MCF 10A (cell line): ENCODE data around the gene CEP70. TPM values are rescaled to one million over a fixed set of nuclear protein-coding genes. Genes with fewer than 3 reads are reported as not detected.
"Not testable (repeated sequence)": the region's sequence is repeated elsewhere in the genome, so short reads cannot be mapped to it uniquely, and the experiment has no call there.

Source experiments
- BruUV-seq: library from RNA; stranded (reverse); fragments of 400-500 nt; replicated peaks from 2 replicates; lab custom pipeline; 2021; lab: Mats Ljungman, UMichigan
- CTCF ChIA-PET: fragments of 300-600 bp; sonication (Branson Sonifier 250); formaldehyde crosslinking; extraction: SDS; loops from one replicate; lab custom pipeline; 2021; ENCODE audit warnings: antibody characterized with exemption, inconsistent platforms; lab: Yijun Ruan, JAX
- POLR2A ChIA-PET: fragments of 300-600, 350-650 bp; sonication (Branson Sonifier 250); formaldehyde crosslinking; extraction: SDS; loops from one replicate; lab custom pipeline; 2020; ENCODE audit warnings: antibody characterized with exemption, inconsistent platforms; lab: Yijun Ruan, JAX
- DNase-seq: peaks from one replicate; pipeline ENCODE4 v3.0.0-alpha.2; 2018; ENCODE audit not compliant: unreplicated experiment
- H3K27ac Mint-ChIP-seq: one replicate; pipeline ENCODE4 v1.8.0; 2022; ENCODE audit warnings: mild to moderate bottlenecking, low read depth, mixed read lengths; ENCODE audit not compliant: unreplicated experiment
- H3K27me3 Mint-ChIP-seq: one replicate; pipeline ENCODE4 v1.8.0; 2022; ENCODE audit warnings: mixed read lengths; ENCODE audit not compliant: insufficient read depth, unreplicated experiment
- H3K36me3 Mint-ChIP-seq: one replicate; pipeline ENCODE4 v1.8.0; 2022; ENCODE audit warnings: mild to moderate bottlenecking, moderate library complexity, mixed read lengths; ENCODE audit not compliant: insufficient read depth, unreplicated experiment
- H3K4me1 Mint-ChIP-seq: one replicate; pipeline ENCODE4 v1.8.0; 2022; ENCODE audit warnings: mixed read lengths; ENCODE audit not compliant: insufficient read depth, unreplicated experiment
- H3K4me3 Mint-ChIP-seq: one replicate; pipeline ENCODE4 v1.8.0; 2022; ENCODE audit warnings: mild to moderate bottlenecking, moderate library complexity, mixed read lengths; ENCODE audit not compliant: unreplicated experiment
- H3K9me3 Mint-ChIP-seq: one replicate; pipeline ENCODE4 v1.8.0; 2022; ENCODE audit warnings: mixed read lengths; ENCODE audit not compliant: unreplicated experiment
- intact Hi-C: fragments of 100-400 bp; cut with micrococcal nuclease; formaldehyde crosslinking; loops from 2 replicates; pipeline ENCODE4 v1.14.1; 2022
- total RNA-seq: library from RNA; stranded (reverse); gene quantifications from 2 replicates; pipeline ENCODE4 v1.2.3, GENCODE V29; 2022
- TF ChIP-seq, protein P1 (sequence below): fragments of 200-600 bp; IDR thresholded peaks from one replicate; pipeline ENCODE4 v1.8.0; 2022; ENCODE audit warnings: antibody characterized with exemption, mild to moderate bottlenecking; ENCODE audit not compliant: unreplicated experiment

Gene CEP70
- total RNA-seq, 1 experiment from 2014 or later: 21.3 TPM

DNA sequence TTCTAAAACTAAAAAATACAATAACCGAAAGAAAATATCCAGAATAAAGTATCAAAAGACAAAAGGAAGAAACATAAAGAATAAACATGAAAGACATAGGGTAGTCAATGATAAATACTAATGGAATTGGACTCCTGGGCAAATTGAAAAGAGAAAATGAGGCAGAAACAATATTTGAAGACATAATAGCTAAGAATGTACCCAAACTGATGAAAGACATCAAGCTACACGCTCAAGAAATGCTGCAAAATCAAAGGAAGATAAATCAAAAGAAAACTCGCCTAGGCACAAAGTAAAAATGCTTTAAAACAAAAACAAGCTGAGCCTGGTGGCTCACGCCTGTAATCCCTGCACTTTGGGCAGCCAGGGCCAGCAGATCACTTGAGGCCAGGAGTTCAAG, 34.9 kb downstream of the CEP70 start:
- no peak overlapping the region for H3K4me3 Mint-ChIP-seq
- no peak overlapping the region for H3K27ac Mint-ChIP-seq
- TF ChIP-seq, protein P1, sequence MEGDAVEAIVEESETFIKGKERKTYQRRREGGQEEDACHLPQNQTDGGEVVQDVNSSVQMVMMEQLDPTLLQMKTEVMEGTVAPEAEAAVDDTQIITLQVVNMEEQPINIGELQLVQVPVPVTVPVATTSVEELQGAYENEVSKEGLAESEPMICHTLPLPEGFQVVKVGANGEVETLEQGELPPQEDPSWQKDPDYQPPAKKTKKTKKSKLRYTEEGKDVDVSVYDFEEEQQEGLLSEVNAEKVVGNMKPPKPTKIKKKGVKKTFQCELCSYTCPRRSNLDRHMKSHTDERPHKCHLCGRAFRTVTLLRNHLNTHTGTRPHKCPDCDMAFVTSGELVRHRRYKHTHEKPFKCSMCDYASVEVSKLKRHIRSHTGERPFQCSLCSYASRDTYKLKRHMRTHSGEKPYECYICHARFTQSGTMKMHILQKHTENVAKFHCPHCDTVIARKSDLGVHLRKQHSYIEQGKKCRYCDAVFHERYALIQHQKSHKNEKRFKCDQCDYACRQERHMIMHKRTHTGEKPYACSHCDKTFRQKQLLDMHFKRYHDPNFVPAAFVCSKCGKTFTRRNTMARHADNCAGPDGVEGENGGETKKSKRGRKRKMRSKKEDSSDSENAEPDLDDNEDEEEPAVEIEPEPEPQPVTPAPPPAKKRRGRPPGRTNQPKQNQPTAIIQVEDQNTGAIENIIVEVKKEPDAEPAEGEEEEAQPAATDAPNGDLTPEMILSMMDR: no peak
- POLR2A ChIA-PET: no interaction called here
- CTCF ChIA-PET: interaction anchor here (0.6 to 0.7 kb wide), 2 partner anchors 10 to 377 kb away, joined by 3 to 5 read pairs; no protein-coding TSS in a partner anchor
- H3K27me3 Mint-ChIP-seq: no peaks in the 10 kb centered on the region
- H3K9me3 Mint-ChIP-seq: peaks cover 8% of the 10 kb centered on the region
- H3K36me3 Mint-ChIP-seq: peaks cover 10% of the 10 kb centered on the region
- H3K4me1 Mint-ChIP-seq: no peaks in the 10 kb centered on the region
- BruUV-seq: no TSS peak
- DNase-seq: no peak
- intact Hi-C loops: no loop called here

DNA sequence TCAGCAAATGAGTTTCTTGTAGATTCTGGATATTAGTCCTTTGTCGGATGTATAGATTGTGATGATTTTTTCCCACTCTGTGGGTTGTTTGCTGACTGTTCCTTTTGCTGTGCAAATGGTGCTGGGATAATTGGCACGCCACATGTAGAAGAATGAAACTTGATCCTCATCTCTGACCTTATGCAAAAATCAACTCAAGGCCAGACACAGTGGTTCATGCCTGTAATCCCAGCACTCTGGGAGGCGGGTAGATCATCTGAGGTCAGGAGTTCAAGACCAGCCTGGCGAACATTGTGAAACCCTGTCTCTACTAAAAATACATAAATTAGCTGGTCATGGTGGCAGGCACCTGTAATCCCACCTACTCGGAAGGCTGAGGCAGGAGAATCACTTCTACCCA, 39.3 kb downstream of the CEP70 start:
- peaks cover 23% of the 10 kb centered on the region for H3K9me3 Mint-ChIP-seq
- intact Hi-C loops, BruUV-seq: not testable (repeated sequence)

DNA sequence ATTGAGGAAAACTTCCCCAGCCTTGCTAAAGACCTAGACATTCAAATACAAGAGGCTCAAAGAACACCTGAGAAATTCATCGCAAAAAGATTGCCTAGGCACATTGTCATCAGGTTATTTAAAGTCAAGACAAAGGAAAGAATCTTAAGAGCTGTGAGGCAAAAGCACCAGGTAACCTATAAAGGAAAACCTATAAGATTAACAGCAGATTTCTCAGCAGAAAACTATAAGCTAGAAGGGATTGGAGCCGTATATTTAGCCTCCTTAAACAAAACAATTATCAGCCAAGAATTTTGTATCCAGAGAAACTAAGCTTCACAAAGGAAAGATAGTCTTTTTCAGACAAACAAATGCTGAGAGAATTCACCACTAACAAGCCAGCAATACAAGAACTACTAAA, 43.1 kb downstream of the CEP70 start:
- H3K4me1 Mint-ChIP-seq, intact Hi-C loops, H3K27ac Mint-ChIP-seq, DNase-seq, BruUV-seq, H3K4me3 Mint-ChIP-seq, H3K27me3 Mint-ChIP-seq, POLR2A ChIA-PET: not testable (repeated sequence)
- CTCF ChIA-PET: interaction anchor here (0.6 to 1.2 kb wide), 4 partner anchors 132 to 457 kb away, joined by 3 to 4 read pairs (median 3); no protein-coding TSS in a partner anchor
- peaks cover 18% of the 10 kb centered on the region for H3K9me3 Mint-ChIP-seq
- H3K36me3 Mint-ChIP-seq: peaks cover 10% of the 10 kb centered on the region

More for the DNA sequence above, 39.3 kb downstream of the CEP70 start:
- H3K36me3 Mint-ChIP-seq, POLR2A ChIA-PET, H3K27me3 Mint-ChIP-seq, H3K4me3 Mint-ChIP-seq, DNase-seq, H3K27ac Mint-ChIP-seq, H3K4me1 Mint-ChIP-seq: not testable (repeated sequence)
- CTCF ChIA-PET: interaction anchor here (0.7 kb wide), 1 partner anchor 18 kb away, joined by 3 read pairs; no protein-coding TSS in a partner anchor

DNA sequence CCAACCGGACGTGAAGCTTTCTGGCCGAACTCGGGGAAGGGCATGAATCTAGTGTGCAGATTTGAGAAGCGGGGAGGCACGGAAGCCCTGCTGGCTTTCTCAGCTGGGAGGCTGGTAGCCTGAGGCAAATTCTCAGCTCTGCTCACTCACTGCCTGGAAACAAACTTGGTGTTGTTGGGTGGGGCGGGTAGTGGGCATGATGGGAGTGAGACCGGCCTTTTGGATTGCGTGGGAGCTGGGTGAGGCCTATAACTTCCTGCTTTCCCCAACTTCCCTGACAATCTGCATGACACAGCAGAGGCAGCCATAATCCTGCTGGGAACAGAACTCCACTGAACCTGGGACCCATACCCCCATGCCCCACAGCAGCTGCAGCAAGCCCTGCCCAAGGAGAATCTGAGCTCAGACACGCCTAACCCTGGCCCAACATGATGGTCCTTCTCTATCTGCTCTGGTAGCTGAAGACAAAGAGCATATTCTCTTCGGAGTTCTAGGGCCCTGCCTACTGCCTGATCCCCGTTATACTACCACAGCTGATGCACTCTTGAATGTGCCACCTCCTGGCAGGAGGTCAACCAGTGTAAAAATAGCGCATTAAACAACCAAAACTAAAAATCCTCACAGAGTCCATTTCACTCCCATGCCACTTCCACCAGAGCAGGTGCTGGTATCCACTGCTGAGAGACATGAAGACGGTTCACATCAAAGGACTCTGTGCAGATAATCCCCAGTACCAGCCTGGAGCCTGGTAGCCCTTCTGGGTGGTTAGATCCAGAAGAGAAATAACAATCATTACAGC, 44.7 kb downstream of the CEP70 start:
- ChIA-PET POLR2A (no interaction called here), CTCF (interaction anchor here (0.7 to 1.2 kb wide), 4 partner anchors 10 to 374 kb away, joined by 3 read pairs; no protein-coding TSS in a partner anchor)
- intact Hi-C loops: no loop called here
- no peak overlapping the region for H3K27ac Mint-ChIP-seq
- peaks cover 29% of the 10 kb centered on the region for H3K9me3 Mint-ChIP-seq
- TF ChIP-seq, protein P1: no peak
- H3K4me1 Mint-ChIP-seq: no peaks in the 10 kb centered on the region
- no peaks in the 10 kb centered on the region for H3K27me3 Mint-ChIP-seq
- no TSS peak for BruUV-seq
- peaks cover 10% of the 10 kb centered on the region for H3K36me3 Mint-ChIP-seq
- H3K4me3 Mint-ChIP-seq: no peak overlapping the region
- no peak for DNase-seq
